Parathyroid adenoma (tissue), 2 donors: ENCODE results near the gene JAM3.

Experiments used
- H2AFZ ChIP-seq: fragments of 300-600 bp; sonication (generic); one replicate; pipeline ENCODE4 v1.7.0; 2017; ENCODE audit warnings: antibody characterized with exemption, mild to moderate bottlenecking
- H3K27ac ChIP-seq: fragments of 300-600 bp; sonication (generic); one replicate; pipeline ENCODE4 v1.7.0; 2017
- H3K27me3 ChIP-seq: fragments of 300-600 bp; sonication (generic); one replicate; pipeline ENCODE4 v1.7.0; 2017; ENCODE audit warnings: low read length; ENCODE audit not compliant: control insufficient read depth, insufficient read depth
- H3K36me3 ChIP-seq: fragments of 300-600 bp; sonication (generic); one replicate; pipeline ENCODE4 v1.7.0; 2017; ENCODE audit warnings: low read length; ENCODE audit not compliant: control insufficient read depth, insufficient read depth
- H3K4me1 ChIP-seq: fragments of 300-600 bp; sonication (generic); one replicate; pipeline ENCODE4 v1.7.0; 2017; ENCODE audit warnings: control low read depth
- H3K4me2 ChIP-seq: fragments of 300-600 bp; sonication (generic); one replicate; pipeline ENCODE4 v1.7.0; 2017; ENCODE audit warnings: low read length
- H3K4me3 ChIP-seq: fragments of 300-600 bp; sonication (generic); one replicate; pipeline ENCODE4 v1.7.0; 2017; ENCODE audit warnings: low read depth, low read length
- H3K79me2 ChIP-seq: fragments of 300-600 bp; sonication (generic); one replicate; pipeline ENCODE4 v1.7.0; 2017; ENCODE audit warnings: control low read depth
- H3K9ac ChIP-seq: fragments of 300-600 bp; sonication (generic); one replicate; pipeline ENCODE4 v1.7.0; 2017; ENCODE audit warnings: mild to moderate bottlenecking
- H3K9me3 ChIP-seq: fragments of 300-600 bp; sonication (generic); one replicate; pipeline ENCODE4 v1.7.0; 2017; ENCODE audit warnings: low read length; ENCODE audit not compliant: control insufficient read depth
- CTCF ChIP-seq: fragments of 300-600 bp; sonication (generic); IDR thresholded peaks from one replicate; pipeline ENCODE4 v1.7.0; 2017; ENCODE audit warnings: antibody characterized with exemption, mild to moderate bottlenecking
- donor health status: primary hyperparathyroidism.

JAM3 gene

GRCh38 chr11:134065381-134065780 is 3.5 kb upstream of the JAM3 start:
- no peak for TF ChIP-seq CTCF
- Histone ChIP-seq H3K9me3 (no peaks in the 10 kb centered on the region), H3K27ac (no peak overlapping the region), H3K4me3 (no peak overlapping the region), H2AFZ (no peak overlapping the region), H3K27me3 (no peaks in the 10 kb centered on the region), H3K79me2 (no peaks in the 10 kb centered on the region), H3K4me1 (peaks cover 2% of the 10 kb centered on the region), H3K4me2 (no peak overlapping the region), H3K36me3 (no peaks in the 10 kb centered on the region), H3K9ac (no peak overlapping the region)

- Histone ChIP-seq H3K27ac (no peak overlapping the region), H3K9ac (no peak overlapping the region), H3K4me3 (no peak overlapping the region), H3K4me2 (no peak overlapping the region), H2AFZ (no peak overlapping the region), H3K27me3 (no peaks in the 10 kb centered on the region), H3K79me2 (no peaks in the 10 kb centered on the region), H3K4me1 (peaks cover 6% of the 10 kb centered on the region), H3K36me3 (no peaks in the 10 kb centered on the region), H3K9me3 (no peaks in the 10 kb centered on the region)
- no peak for TF ChIP-seq CTCF
Measured at GRCh38 chr11:134066943-134067885, 1.7 kb upstream of the JAM3 start.

GRCh38 chr11:134069426-134070341 is 812 bp downstream of the JAM3 start:
- peak overlapping the region; percentile 95 for H2AFZ ChIP-seq

GRCh38 chr11:134070342-134070845 is 1.5 kb downstream of the JAM3 start:
- Histone ChIP-seq H2AFZ (no peak overlapping the region), H3K9ac (no peak overlapping the region), H3K4me3 (no peak overlapping the region), H3K36me3 (no peaks in the 10 kb centered on the region), H3K79me2 (no peaks in the 10 kb centered on the region), H3K4me1 (peaks cover 6% of the 10 kb centered on the region), H3K9me3 (no peaks in the 10 kb centered on the region), H3K27me3 (no peaks in the 10 kb centered on the region), H3K27ac (no peak overlapping the region), H3K4me2 (no peak overlapping the region)
- TF ChIP-seq CTCF, result no peak

More at GRCh38 chr11:134069426-134070341, 812 bp downstream of the JAM3 start:
- H3K9me3 ChIP-seq, result no peaks in the 10 kb centered on the region
- TF ChIP-seq CTCF, result no peak
- H3K27me3 ChIP-seq, result no peaks in the 10 kb centered on the region
- peak overlapping the region; percentile 71 for H3K4me2 ChIP-seq
- no peak overlapping the region for H3K9ac ChIP-seq
- H3K79me2 ChIP-seq, result no peaks in the 10 kb centered on the region
- peak overlapping the region; percentile 64 for H3K4me3 ChIP-seq
- peak overlapping the region; percentile 67 for H3K27ac ChIP-seq
- no peaks in the 10 kb centered on the region for H3K36me3 ChIP-seq
- H3K4me1 ChIP-seq, result peaks cover 6% of the 10 kb centered on the region
